GM19372 (cell line): ENCODE measurements around the gene GPR173.

Source experiments
- ATAC-seq: cut with Tn5 transposase; IDR thresholded peaks from one replicate; pipeline ENCODE4 v1.9.1; 2021; ENCODE audit warnings: mild to moderate bottlenecking, low read depth, moderate library complexity; ENCODE audit not compliant: unreplicated experiment

Gene GPR173

GRCh38 chrX:53048169-53049126 lies at the start of gene GPR173:
Gene GPR173, plus strand, starts transcription at chrX:53048789. Its CDS starts 27,833 bp downstream, at chrX:53076622.
- ATAC-seq = no peak

GRCh38 chrX:53000447-53001135 lies 48.0 kb upstream of the GPR173 start:
- no peak for ATAC-seq

- no peak for ATAC-seq
Observed at GRCh38 chrX:53001958-53002357, 46.6 kb upstream of the GPR173 start.

- ATAC-seq = no peak
Observed at GRCh38 chrX:53003111-53003510, 45.5 kb upstream of the GPR173 start.

- ATAC-seq = no peak
Observed at GRCh38 chrX:53004038-53004437, 44.6 kb upstream of the GPR173 start.

GRCh38 chrX:53004811-53005210 lies 43.8 kb upstream of the GPR173 start:
- no peak for ATAC-seq

GRCh38 chrX:53005327-53005726 lies 43.3 kb upstream of the GPR173 start:
- ATAC-seq = no peak

GRCh38 chrX:53009032-53009431 lies 39.6 kb upstream of the GPR173 start:
- no peak for ATAC-seq

- no peak for ATAC-seq
Observed at GRCh38 chrX:53013291-53013690, 35.3 kb upstream of the GPR173 start.

- no peak for ATAC-seq
Observed at GRCh38 chrX:53018627-53019026, 30.0 kb upstream of the GPR173 start.

GRCh38 chrX:53022381-53022780 lies 26.2 kb upstream of the GPR173 start:
- no peak for ATAC-seq

- ATAC-seq = no peak
Observed at GRCh38 chrX:53028678-53029077, 19.9 kb upstream of the GPR173 start.

- ATAC-seq = no peak
Observed at GRCh38 chrX:53031380-53031779, 17.2 kb upstream of the GPR173 start.

- no peak for ATAC-seq
Observed at GRCh38 chrX:53036149-53036548, 12.4 kb upstream of the GPR173 start.

- ATAC-seq = no peak
Observed at GRCh38 chrX:53039236-53039635, 9.4 kb upstream of the GPR173 start.

GRCh38 chrX:53044995-53045394 lies 3.6 kb upstream of the GPR173 start:
- no peak for ATAC-seq

- ATAC-seq = no peak
Observed at GRCh38 chrX:53047228-53047627, 1.4 kb upstream of the GPR173 start.

- no peak for ATAC-seq
Observed at GRCh38 chrX:53049127-53049517, 533 bp downstream of the GPR173 start.

- ATAC-seq = no peak
Observed at GRCh38 chrX:53050841-53051240, 2.3 kb downstream of the GPR173 start.

- no peak for ATAC-seq
Observed at GRCh38 chrX:53055244-53055849, 6.8 kb downstream of the GPR173 start.

- no peak for ATAC-seq
Observed at GRCh38 chrX:53056292-53056691, 7.7 kb downstream of the GPR173 start.
